Stimulated activated CD4-positive, alpha-beta T cell treated with anti-CD3 and anti-CD28 coated beads, Interleukin-12 subunit alpha, Interleukin-12 subunit beta, amount 100 ng/mL, for 24 hours (primary cell): ENCODE measurements around the gene UXT.
"Not testable (repeated sequence)": the region's sequence is repeated elsewhere in the genome, so short reads cannot be mapped to it uniquely, and the experiment has no call there.

Experiments used
- DNase-seq, 2 experiments: peaks; one replicate each; pipeline ENCODE4 v3.0.0-alpha.2; 2020; ENCODE audit warnings: low read depth in 2 of 2

UXT gene

GRCh38 chrX:47658684-47659420 is at the start of gene UXT:
UXT (minus strand) TSS chrX:47659180; CDS start chrX:47658927, 253 bp downstream.
- DNase-seq: peak; percentile 80 to 90

DNA sequence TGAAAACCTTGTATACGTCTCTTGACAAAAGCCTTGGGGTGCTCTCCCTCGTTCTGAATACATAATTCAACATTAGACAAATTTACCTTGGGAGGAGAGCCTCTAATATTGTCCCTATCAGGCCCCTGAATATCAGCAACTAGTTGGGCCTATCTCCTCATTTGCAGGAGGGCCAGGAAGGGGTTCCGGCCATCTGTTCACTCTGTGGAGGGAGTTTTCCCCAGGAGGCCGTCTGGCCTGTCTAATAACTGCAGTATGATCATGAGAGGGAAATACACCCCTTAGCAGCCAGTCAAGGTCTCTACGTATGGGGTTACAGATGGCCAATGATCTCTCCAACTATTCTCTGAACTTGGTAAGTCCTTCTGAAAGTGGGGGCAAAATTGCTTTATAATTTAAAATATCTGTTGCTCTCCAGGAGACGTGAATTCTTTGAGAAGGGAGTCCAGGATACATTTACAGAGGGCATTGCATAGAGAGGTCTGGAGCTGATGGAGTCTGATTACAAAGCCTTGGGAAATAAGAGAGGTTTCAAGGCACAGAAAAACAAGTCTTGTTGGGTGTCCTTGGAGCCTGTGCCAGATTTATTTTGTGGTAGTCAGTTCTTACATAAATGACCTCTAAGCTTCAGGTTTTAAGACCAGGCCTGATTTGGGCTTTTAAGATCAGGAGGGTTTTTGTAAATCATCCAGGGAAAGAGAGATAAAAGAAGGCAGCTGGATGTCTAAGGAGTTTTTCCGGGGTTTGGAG is 48.2 kb upstream of the UXT start:
- no peak for DNase-seq

DNA sequence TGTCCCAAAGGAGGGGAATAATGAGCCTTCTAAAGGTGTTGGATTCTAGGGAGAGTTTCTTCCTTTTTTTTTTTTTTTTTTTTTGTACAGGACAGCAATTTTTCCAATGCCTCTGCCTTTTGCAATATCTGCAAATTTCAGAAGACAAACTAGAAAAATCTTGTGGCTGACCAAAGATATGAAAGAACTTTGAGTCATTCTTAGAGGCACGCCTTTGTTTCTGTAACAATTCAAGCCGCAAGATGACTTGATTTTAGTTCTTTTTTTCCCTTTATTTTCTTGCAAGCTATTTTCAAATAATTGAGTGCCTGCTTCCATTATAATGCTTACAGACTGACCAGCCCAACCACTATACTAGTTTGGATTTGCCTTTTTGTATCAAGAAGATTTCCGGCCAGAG is 47.6 kb upstream of the UXT start:
- no peak for DNase-seq

GRCh38 chrX:47704736-47705135 is 45.8 kb upstream of the UXT start:
- DNase-seq: no peak

GRCh38 chrX:47697181-47697580 is 38.2 kb upstream of the UXT start:
- DNase-seq: no peak

DNA sequence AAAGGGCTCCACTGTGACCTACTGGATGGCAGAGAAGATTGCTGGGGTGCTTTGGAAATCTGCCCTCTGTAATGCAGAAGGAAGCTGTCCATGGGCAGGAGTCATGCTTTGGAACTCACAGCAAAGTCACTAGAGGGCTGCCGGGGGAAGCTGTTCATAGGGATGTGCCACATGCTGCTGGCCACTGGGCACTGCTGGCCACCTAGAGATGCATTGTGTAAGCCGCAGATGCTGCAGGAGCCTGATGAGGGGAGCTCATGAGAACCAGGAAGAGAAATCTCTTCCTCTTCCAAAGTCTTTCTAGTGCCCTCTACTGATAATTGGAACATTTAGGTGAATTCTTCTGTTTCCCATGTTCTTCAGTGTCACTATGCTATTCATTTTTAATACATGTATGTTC is 31.2 kb upstream of the UXT start:
- DNase-seq: no peak

GRCh38 chrX:47687263-47687662 is 28.3 kb upstream of the UXT start:
- no peak for DNase-seq

GRCh38 chrX:47683829-47684205 is 24.8 kb upstream of the UXT start:
- no peak for DNase-seq

DNA sequence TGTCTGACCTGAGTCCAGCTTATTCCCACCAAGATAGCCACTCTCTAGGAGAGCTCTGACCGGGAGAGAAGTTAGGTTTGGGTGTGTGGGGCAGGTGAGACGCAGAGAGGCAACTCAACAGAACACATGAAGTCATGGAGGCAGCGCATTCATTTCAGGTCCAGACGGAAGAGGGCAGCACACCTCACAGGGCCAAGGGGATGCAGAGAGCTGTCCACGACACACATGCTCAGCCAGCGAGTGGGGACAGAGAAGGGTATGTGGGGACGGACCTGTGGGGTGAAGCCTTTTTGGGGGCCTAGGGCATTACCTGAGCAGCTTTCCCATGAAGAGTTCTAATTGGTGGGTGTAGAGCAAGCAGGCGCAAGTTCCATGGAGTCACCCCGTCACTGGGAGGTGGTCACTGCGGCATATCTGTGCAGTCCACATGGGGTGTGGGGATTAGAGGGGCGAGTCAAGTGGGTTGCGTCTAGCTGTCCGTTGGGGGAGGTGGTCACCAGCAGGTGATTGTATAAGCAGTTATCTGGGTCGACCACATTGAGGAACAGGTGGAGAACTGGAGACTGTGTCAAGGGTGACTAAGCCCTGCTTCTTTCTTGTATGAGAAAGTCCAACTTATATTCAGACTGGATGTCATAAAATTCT is 24.3 kb upstream of the UXT start:
- no peak for DNase-seq

DNA sequence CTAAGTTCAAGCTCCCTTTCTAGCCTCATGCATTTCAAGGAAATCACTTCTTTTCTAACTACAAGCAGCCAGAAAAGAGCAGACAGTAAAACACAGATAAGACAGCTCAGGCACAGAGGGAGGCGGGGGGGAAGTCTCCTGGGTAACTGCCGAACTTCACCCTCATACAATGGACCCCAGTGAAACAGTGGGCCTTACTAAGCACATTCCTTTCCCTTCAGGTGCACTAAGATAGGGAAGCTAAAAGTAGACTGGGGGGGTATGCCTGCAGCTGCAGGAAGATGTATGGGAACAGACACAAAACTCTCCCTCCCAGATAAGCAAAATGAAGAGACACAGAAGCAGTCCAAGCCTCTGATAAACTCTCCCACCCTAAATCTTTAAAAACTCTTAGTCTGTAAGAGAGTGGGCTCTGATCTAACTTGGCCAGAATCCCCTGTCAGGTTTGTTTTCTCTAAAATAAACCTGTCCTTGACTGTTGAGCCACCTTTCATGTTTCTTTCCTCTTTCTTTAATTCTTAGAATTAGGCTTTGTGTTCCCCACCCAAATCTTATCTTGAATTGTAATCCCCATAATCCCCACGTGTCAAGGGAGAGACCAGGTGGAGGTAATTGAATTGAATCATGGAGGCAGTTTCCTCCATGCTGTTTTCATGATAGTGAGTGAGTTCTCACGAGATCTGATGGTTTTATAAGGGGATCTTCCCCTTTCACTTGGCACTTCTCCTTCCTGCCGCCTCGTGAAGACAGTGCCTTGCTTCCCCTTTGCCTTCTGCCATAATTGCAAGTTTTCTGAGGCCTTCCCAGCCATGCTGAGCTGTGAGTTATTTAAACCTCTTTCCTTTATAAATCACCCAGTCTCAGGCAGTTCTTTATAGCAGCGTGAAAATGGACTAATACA is 17.2 kb upstream of the UXT start:
- not testable (repeated sequence) for DNase-seq

GRCh38 chrX:47674776-47675175 is 15.8 kb upstream of the UXT start:
- DNase-seq: no peak

DNA sequence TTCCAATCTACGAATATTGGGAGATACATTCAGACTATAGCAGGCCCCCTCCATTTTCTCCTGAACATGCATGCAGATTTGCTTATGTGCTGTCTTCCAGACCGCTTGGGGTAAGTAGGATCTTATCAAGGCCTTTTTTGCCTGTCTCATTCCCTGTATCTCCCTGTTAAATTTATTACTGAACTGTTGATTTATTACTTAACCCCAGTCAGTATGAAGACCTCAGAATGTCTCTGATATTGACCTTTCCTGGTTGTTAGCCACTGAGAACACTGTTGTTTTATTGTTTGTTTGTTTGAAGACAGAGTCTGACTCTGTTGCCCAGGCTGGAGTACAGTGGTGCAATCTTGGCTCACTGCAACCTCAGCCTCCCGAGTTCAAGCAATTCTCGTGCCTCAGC is 6.8 kb upstream of the UXT start:
- not testable (repeated sequence) for DNase-seq

GRCh38 chrX:47664737-47665136 is 5.8 kb upstream of the UXT start:
- DNase-seq: no peak

GRCh38 chrX:47662144-47662657 is 3.2 kb upstream of the UXT start:
- DNase-seq: peak in 1 of 2 experiments; percentile 41

DNA sequence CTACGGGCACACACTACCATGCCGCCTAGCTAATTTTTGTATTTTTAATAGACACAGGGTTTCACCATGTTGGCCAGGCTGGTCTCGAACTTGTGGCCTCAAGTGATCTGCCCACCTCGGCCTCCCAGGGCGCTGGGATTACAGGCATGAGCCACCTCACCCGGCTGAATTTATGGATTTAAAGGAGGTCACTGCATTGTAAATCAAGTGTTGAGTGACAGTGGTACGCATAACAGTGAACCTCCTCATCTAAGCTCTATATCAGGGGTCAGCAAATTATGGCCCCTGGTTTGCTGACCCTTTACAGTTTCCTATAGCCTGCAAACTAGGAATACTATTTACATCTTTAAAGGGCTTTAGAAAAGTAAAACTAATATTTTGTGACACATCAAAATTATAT is 2.6 kb upstream of the UXT start:
- no peak for DNase-seq

DNA sequence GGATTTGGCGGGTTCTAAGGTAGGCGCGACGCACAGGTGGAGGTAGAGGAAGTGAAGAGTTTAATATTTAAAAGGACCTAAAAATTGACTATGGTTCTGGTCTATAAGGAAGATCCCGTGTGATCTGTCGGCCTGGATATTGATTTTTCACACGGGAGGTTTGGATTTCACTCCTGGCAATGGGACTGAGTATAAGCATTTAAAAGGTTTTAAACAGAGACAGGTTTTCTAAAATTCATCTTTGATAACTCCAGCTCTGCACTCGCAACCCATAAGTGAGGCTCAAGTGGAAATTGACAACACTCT is 394 bp upstream of the UXT start:
- no peak for DNase-seq

GRCh38 chrX:47658301-47658683 is 688 bp downstream of the UXT start:
- DNase-seq: no peak

GRCh38 chrX:47651043-47651905 is 7.7 kb downstream of the UXT start:
- DNase-seq: no peak

- DNase-seq: peak; percentile 70 to 75
Measured at GRCh38 chrX:47650164-47651042, 8.6 kb downstream of the UXT start, which contains the start of gene ELK1. ELK1 (minus strand) TSS chrX:47650563; CDS start chrX:47641441, 9,122 bp downstream.

DNA sequence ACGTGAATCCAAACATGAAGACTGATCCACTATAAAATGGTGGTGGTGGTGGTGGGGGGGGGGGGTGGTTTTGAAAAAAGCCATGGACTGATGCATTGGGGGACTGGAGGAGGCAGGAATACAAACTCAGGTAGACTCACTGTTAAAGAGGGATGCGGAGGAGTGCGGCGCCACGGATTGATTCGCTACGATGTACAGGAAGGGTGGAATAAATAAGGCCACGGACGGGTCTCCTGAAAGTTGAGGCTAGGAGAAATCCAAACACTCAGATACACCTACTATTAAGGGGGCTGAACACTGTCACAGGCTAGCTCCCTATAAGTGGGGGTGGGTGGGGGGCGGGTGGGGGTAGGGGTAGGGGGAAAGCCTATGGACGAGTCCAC is 9.2 kb downstream of the UXT start:
- DNase-seq: no peak
